IPS-NIHi7 (cell line): ENCODE measurements around the gene OR52A1.
"Not testable (repeated sequence)": the region's sequence is repeated elsewhere in the genome, so short reads cannot be mapped to it uniquely, and the experiment has no call there.

Source experiments
- DNase-seq: peaks from one replicate; pipeline ENCODE4 v3.0.0; 2012; ENCODE audit warnings: mixed read lengths; ENCODE audit errors: extremely low spot score

The OR52A1 gene

GRCh38 chr11:5154657-5155056 lies at the start of gene OR52A1:
OR52A1 (minus strand) TSS chr11:5154757; CDS start chr11:5152369, 2,388 bp downstream.
- no peak for DNase-seq

- DNase-seq = no peak
Observed at GRCh38 chr11:5203366-5203765, 48.8 kb upstream of the OR52A1 start.

GRCh38 chr11:5200582-5200981 lies 46.0 kb upstream of the OR52A1 start, which contains the start of gene OR51V1:
OR51V1 (minus strand) TSS chr11:5200682; CDS start chr11:5200682, 0 bp downstream.
- DNase-seq = no peak

GRCh38 chr11:5198285-5198684 lies 43.7 kb upstream of the OR52A1 start:
- no peak for DNase-seq

GRCh38 chr11:5197536-5197935 lies 43.0 kb upstream of the OR52A1 start:
- DNase-seq = no peak

- DNase-seq = no peak
Observed at GRCh38 chr11:5196731-5197130, 42.2 kb upstream of the OR52A1 start.

- DNase-seq = peak; percentile 11
Observed at GRCh38 chr11:5196067-5196466, 41.5 kb upstream of the OR52A1 start.

GRCh38 chr11:5192738-5193137 lies 38.2 kb upstream of the OR52A1 start:
- no peak for DNase-seq

- DNase-seq = no peak
Observed at GRCh38 chr11:5188201-5188600, 33.6 kb upstream of the OR52A1 start.

- no peak for DNase-seq
Observed at GRCh38 chr11:5178046-5178837, 23.7 kb upstream of the OR52A1 start.

GRCh38 chr11:5174934-5175333 lies 20.4 kb upstream of the OR52A1 start:
- no peak for DNase-seq

- no peak for DNase-seq
Observed at GRCh38 chr11:5171856-5172255, 17.3 kb upstream of the OR52A1 start.

- not testable (repeated sequence) for DNase-seq
Observed at GRCh38 chr11:5165898-5166297, 11.3 kb upstream of the OR52A1 start.

- DNase-seq = not testable (repeated sequence)
Observed at GRCh38 chr11:5164807-5165206, 10.2 kb upstream of the OR52A1 start.

GRCh38 chr11:5161045-5161444 lies 6.5 kb upstream of the OR52A1 start:
- DNase-seq = not testable (repeated sequence)

- DNase-seq = not testable (repeated sequence)
Observed at GRCh38 chr11:5160217-5160616, 5.7 kb upstream of the OR52A1 start.

- DNase-seq = no peak
Observed at GRCh38 chr11:5159806-5160205, 5.2 kb upstream of the OR52A1 start.

- no peak for DNase-seq
Observed at GRCh38 chr11:5153574-5154431, 754 bp downstream of the OR52A1 start.

- no peak for DNase-seq
Observed at GRCh38 chr11:5151713-5152153, 2.8 kb downstream of the OR52A1 start.

- not testable (repeated sequence) for DNase-seq
Observed at GRCh38 chr11:5144206-5144605, 10.4 kb downstream of the OR52A1 start.

GRCh38 chr11:5137996-5138395 lies 16.6 kb downstream of the OR52A1 start, which contains the start of gene OR52A5:
OR52A5 (minus strand) TSS chr11:5138356; CDS start chr11:5132642, 5,714 bp downstream.
- DNase-seq = no peak

- DNase-seq = no peak
Observed at GRCh38 chr11:5137014-5137413, 17.5 kb downstream of the OR52A1 start.
